ENCODE results near the gene AVEN.

- TF ChIP-seq CTCF (conservative IDR thresholded peaks at IDR 0.05), result no peak
- no peak for TF ChIP-seq ZFX (IDR thresholded peaks at IDR 0.05)
Measured at GRCh38 chr15:34027606-34028005, 11.4 kb downstream of the AVEN start.
